Right lobe of liver (tissue), 6 donors: ENCODE data around the gene ACSS1. TPM values are rescaled to one million over a fixed set of nuclear protein-coding genes. Genes with fewer than 3 reads are reported as not detected.

ENCODE experiments used
- ATAC-seq, 4 donors: fragments of 200-7000 bp; cut with Tn5 transposase; one replicate each; pipeline ENCODE4 v1.9.1; 2020; ENCODE audit warnings: mild to moderate bottlenecking in 4 of 4, moderate library complexity in 4 of 4
- DNase-seq, 3 donors: peaks; one replicate each; pipeline ENCODE4 v3.0.0-alpha.2; 2020
- H3K27ac ChIP-seq, 3 donors: fragments of 200-600 bp; one replicate each; pipeline ENCODE4 v1.8.0; 2022
- H3K27me3 ChIP-seq, 2 donors: fragments of 200-600 bp; one replicate each; pipeline ENCODE4 v1.8.0; 2022
- H3K36me3 ChIP-seq, 4 donors: fragments of 200-600 bp; sonication (generic) in 1 of 4; one replicate each; pipeline versions ENCODE4 v1.5.1 to v1.8.0; 2017 to 2022; ENCODE audit warnings: control low read depth in 1 of 4
- H3K4me1 ChIP-seq, 4 donors: fragments of 200-600 bp; sonication (generic) in 1 of 4; one replicate each; pipeline versions ENCODE4 v1.5.1 to v1.8.0; 2017 to 2022; ENCODE audit warnings: control low read depth in 1 of 4
- H3K4me3 ChIP-seq, 3 donors: fragments of 200-600 bp; one replicate each; pipeline ENCODE4 v1.8.0; 2022
- H3K9me3 ChIP-seq, 4 donors: fragments of 200-600 bp; sonication (generic) in 1 of 4; one replicate each; pipeline versions ENCODE4 v1.5.1 to v1.8.0; 2017 to 2022; ENCODE audit warnings: control low read depth in 1 of 4
- CTCF ChIP-seq, 4 donors: fragments of 200-600 bp in 3 of 4; fragments of 450-650 bp in 1 of 4; IDR thresholded peaks; one replicate each; pipeline versions ENCODE4 v1.5.1 to v1.8.0; 2016 to 2022; ENCODE audit warnings: antibody characterized with exemption in 4 of 4, mild to moderate bottlenecking in 2 of 4
- POLR2A ChIP-seq: fragments of 450-650 bp; IDR thresholded peaks from one replicate; pipeline ENCODE4 v1.6.1; 2017; ENCODE audit warnings: antibody characterized with exemption, mild to moderate bottlenecking
- WGBS: methylation state at CpG from one replicate; pipeline ENCODE4 v1.1.6; 2018; ENCODE audit warnings: low coverage, low lambda C conversion rate; ENCODE audit not compliant: insufficient coverage; ENCODE audit errors: missing lambda C conversion rate; 5-methylcytosine and 5-hydroxymethylcytosine counted together
- intact Hi-C, 2 donors: fragments of 100-400 bp; cut with DNase I; formaldehyde crosslinking; loops; one replicate each; pipeline versions ENCODE4 v1.11.2 to v1.14.1; 2022
- total RNA-seq, 6 experiments: library from RNA; depleted of rRNA in 2 of 6; stranded (reverse); fragments of >200 nt in 2 of 6; fragmentation: NEBNext Ultra II Directional in 3 of 6; extraction: Animal tissue kit (Norgen Biotek cat#: 25700) in 3 of 6; gene quantifications; one replicate each; pipeline versions ENCODE4 v1.1.0 to v1.2.4, GENCODE V29; 2016 to 2023
- donor health status: DM: no; HTN: yes; CAD: no.
- donor health status: DM: no; HTN: no; CAD: no.
- donor health status: DM: no; HTN: no; CAD: no.
- donor health status: DM: no; HTN: yes; CAD: no.
- donor health status: DM: no; HTN: yes; CAD: no.

Gene ACSS1
- total RNA-seq, 6 experiments from 2014 or later: 3.5 to 9.1 (median 6.3) TPM

DNA sequence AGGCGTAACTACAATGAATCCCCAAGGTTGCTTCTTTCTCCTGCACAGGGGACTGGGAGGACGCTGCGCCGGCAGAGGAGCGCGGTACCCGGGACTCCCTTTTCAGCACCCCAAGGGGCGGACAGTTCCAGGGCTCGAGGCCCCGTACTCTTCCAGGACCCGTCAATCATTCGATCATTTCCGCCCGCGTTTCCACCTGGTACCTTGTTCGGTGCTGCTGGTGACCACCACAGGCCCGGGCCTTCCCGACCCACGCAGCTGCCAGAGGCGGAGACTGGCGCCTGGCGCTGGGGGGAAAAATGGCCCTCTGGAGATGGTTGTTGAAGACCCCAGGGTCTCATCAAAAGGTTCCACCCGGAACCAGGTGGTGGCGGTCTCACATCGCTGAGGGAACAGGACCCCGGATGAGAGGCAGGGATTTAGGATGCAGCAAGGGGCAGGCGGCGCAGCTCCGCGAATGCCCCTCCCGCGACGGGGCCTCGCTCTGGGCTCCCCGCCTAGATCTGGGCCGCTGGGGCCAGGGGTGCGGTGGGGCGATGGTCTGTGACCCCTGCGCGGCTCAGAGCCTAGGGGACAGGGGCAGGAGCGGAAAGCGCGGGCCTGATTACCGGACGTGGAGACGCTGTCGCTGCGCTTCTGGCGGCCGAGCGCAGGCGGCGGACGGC is 23.3 kb upstream of the ACSS1 start:
- DNase-seq: no peak

DNA sequence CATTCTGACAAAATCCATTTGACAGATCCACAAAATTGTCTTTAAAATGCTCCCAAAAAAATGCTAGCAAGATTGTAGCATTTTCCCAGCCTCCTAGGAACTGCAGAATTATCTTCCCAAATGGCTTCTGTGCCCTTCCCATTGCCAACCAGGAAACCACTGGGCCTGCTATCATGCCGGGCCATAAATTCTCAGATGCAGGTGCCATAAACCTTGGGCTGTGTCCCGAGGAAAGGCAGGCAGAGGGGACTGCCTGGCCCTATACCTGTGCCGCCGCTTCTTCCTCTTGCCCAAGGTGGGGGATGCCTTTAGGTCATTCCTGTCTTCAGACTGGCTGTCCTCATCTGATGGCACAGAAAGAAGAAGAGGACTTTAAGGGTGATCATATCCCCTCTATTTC is 21.2 kb upstream of the ACSS1 start:
- H3K27me3 ChIP-seq: peaks cover 18 to 29% of the 10 kb centered on the region in 2 donors
- WGBS: 63% methylated on average over 3 of the region's 4 CpGs
- no peak overlapping the region for H3K4me3 ChIP-seq
- ATAC-seq (no peak), DNase-seq (no peak)
- H3K9me3 ChIP-seq: no peaks in the 10 kb centered on the region
- H3K27ac ChIP-seq: no peak overlapping the region
- H3K4me1 ChIP-seq: peaks cover 0 to 20% (median 5%) of the 10 kb centered on the region in 4 donors
- H3K36me3 ChIP-seq: no peaks in the 10 kb centered on the region
- TF ChIP-seq CTCF (IDR thresholded peaks at IDR 0.05) (no peak), POLR2A (no peak)
- intact Hi-C loops: loop anchor here in 1 of 2 donors (10.0 kb wide), 1 partner anchor 96 kb away; no protein-coding TSS in a partner anchor

More for the DNA sequence above, 23.3 kb upstream of the ACSS1 start:
- intact Hi-C loops: loop anchor here in 1 of 2 donors (10.0 kb wide), 1 partner anchor 104 kb away; no protein-coding TSS in a partner anchor
- ATAC-seq: no peak
- peaks cover 21 to 33% of the 10 kb centered on the region in 2 donors for H3K27me3 ChIP-seq
- no peaks in the 10 kb centered on the region for H3K36me3 ChIP-seq
- H3K9me3 ChIP-seq: no peaks in the 10 kb centered on the region
- no peak overlapping the region for H3K27ac ChIP-seq
- TF ChIP-seq POLR2A (no peak), CTCF (IDR thresholded peaks at IDR 0.05) (no peak)
- H3K4me1 ChIP-seq: peaks cover 0 to 16% (median 5%) of the 10 kb centered on the region in 4 donors
- no peak overlapping the region for H3K4me3 ChIP-seq
- WGBS: 15% methylated on average over 9 of the region's 54 CpGs

- Histone ChIP-seq H3K36me3 (no peaks in the 10 kb centered on the region), H3K4me3 (no peak overlapping the region), H3K4me1 (peaks cover 0 to 20% (median 5%) of the 10 kb centered on the region in 4 donors), H3K27me3 (peaks cover 16 to 25% of the 10 kb centered on the region in 2 donors), H3K27ac (no peak overlapping the region), H3K9me3 (no peaks in the 10 kb centered on the region)
- TF ChIP-seq POLR2A (no peak), CTCF (IDR thresholded peaks at IDR 0.05) (no peak)
- no peak for ATAC-seq
- no peak for DNase-seq
- intact Hi-C loops: loop anchor here in 1 of 2 donors (10.0 kb wide), 1 partner anchor 96 kb away; no protein-coding TSS in a partner anchor
- WGBS: 70% methylated on average over 8 of the region's 8 CpGs
Observed at GRCh38 chr20:25078662-25079061, 20.7 kb upstream of the ACSS1 start.

GRCh38 chr20:25077610-25078169 is 19.8 kb upstream of the ACSS1 start:
- intact Hi-C loops: loop anchor here in 1 of 2 donors (10.0 kb wide), 1 partner anchor 97 kb away; no protein-coding TSS in a partner anchor
- Histone ChIP-seq H3K4me1 (peaks cover 0 to 20% (median 5%) of the 10 kb centered on the region in 4 donors), H3K9me3 (no peaks in the 10 kb centered on the region), H3K36me3 (no peaks in the 10 kb centered on the region), H3K4me3 (peak overlapping the region; percentile 27 to 43 (median 31)), H3K27me3 (peaks cover 10 to 24% of the 10 kb centered on the region in 2 donors), H3K27ac (no peak overlapping the region)
- DNase-seq (peak; percentile 72 to 86 (median 76)), ATAC-seq (peak; percentile 61 to 90 (median 86))
- 8% methylated on average over 15 of the region's 38 CpGs for WGBS
- TF ChIP-seq POLR2A: no peak
- no peak for TF ChIP-seq CTCF (IDR thresholded peaks at IDR 0.05)
